Measurements from ENCODE around the gene TRIM46. TPM values are rescaled to one million over a fixed set of nuclear protein-coding genes. Genes with fewer than 3 reads are reported as not detected.

The TRIM46 gene
- total RNA-seq, 1 experiment from 2014 or later = 18.4 TPM

GRCh38 chr1:155177192-155177917 is 3.7 kb downstream of the TRIM46 start:
- no peak overlapping the region for H3K9ac ChIP-seq (ENCODE audit: extremely low read depth, insufficient read length, low read length)
- peaks cover 37 to 52% (median 49%) of the 10 kb centered on the region in 3 experiments for H3K36me3 Mint-ChIP-seq (ENCODE audit: insufficient read depth in 1 of 3, low read depth in 3 of 3)
- no peak overlapping the region for H2BK12ac ChIP-seq (ENCODE audit: insufficient read length, low read depth, low read length)
- H3K79me1 ChIP-seq (ENCODE audit: insufficient read depth, low read depth, low read length, poor library complexity, severe bottlenecking) = no peaks in the 10 kb centered on the region
- H3K56ac ChIP-seq (ENCODE audit: insufficient read length, low read depth, low read length) = no peak overlapping the region
- peaks cover 16% of the 10 kb centered on the region for H3K23me2 ChIP-seq (ENCODE audit: insufficient read length, low read depth, low read length, poor library complexity, severe bottlenecking)
- H3K4ac ChIP-seq (ENCODE audit: low read depth, low read length) = no peak overlapping the region
- H3K4me1 ChIP-seq (ENCODE audit: insufficient read depth, low read length) = no peaks in the 10 kb centered on the region
- DNase-seq = no peak
- no CpG with 5 or more reads among the region's 11 CpGs for WGBS (ENCODE audit: extremely low coverage, insufficient read length, low lambda C conversion rate)
- H3T11ph ChIP-seq (ENCODE audit: low read length) = no peak overlapping the region
- H4K5ac ChIP-seq (ENCODE audit: insufficient read length, low read depth, low read length) = no peak overlapping the region
- H3K4me1 Mint-ChIP-seq = peaks cover 17 to 31% of the 10 kb centered on the region in 2 experiments
- H3K27me3 Mint-ChIP-seq (ENCODE audit: low read depth) = no peaks in the 10 kb centered on the region; the same call in none of the 2 replicates
- H2AFZ ChIP-seq (ENCODE audit: low read length) = no peak overlapping the region
- no peak overlapping the region for H2AK5ac ChIP-seq (ENCODE audit: insufficient read length, low read length)
- H3K18ac ChIP-seq (ENCODE audit: insufficient read length, low read depth, low read length) = no peak overlapping the region
- H4K91ac ChIP-seq (ENCODE audit: insufficient read length, low read depth, low read length) = no peak overlapping the region
- no peak overlapping the region for H3K27ac Mint-ChIP-seq
- TF ChIP-seq CTCF (conservative IDR thresholded peaks at IDR 0.05) = no peak
- no peak overlapping the region for H3K14ac ChIP-seq (ENCODE audit: insufficient read depth, low read length)
- no peaks in the 10 kb centered on the region for H3K27me3 ChIP-seq (ENCODE audit: insufficient read depth, low read length)
- no peak overlapping the region for H3K27ac ChIP-seq (ENCODE audit: insufficient read length, low read depth, low read length)
- no peak overlapping the region for H4K8ac ChIP-seq (replicated peaks; ENCODE audit: insufficient read length, low read depth, low read length)
- no peak overlapping the region for H3K23ac ChIP-seq (ENCODE audit: insufficient read length, low read depth, low read length)
- no peaks in the 10 kb centered on the region for H3K9me3 Mint-ChIP-seq
- no peaks in the 10 kb centered on the region for H4K20me1 ChIP-seq (ENCODE audit: control insufficient read depth, insufficient read depth, insufficient read length)
- H2BK20ac ChIP-seq (ENCODE audit: low read depth, low read length, poor library complexity, severe bottlenecking) = no peak overlapping the region
- no peak overlapping the region for H3K4me2 ChIP-seq (ENCODE audit: insufficient read depth, insufficient read length, low read length)
- no peak overlapping the region; a peak in 1 of 5 replicates for H3K4me3 Mint-ChIP-seq
- no peaks in the 10 kb centered on the region; the same call in 1 of the 2 replicates for H3K79me2 ChIP-seq (ENCODE audit: insufficient read depth, low read length)
- H2BK15ac ChIP-seq (ENCODE audit: low read depth, low read length) = no peak overlapping the region
- no peak overlapping the region for H2BK120ac ChIP-seq (ENCODE audit: low read depth, low read length, poor library complexity, severe bottlenecking)
- no peaks in the 10 kb centered on the region for H3K9me3 ChIP-seq (ENCODE audit: control insufficient read depth, low read depth, low read length)
- H2BK5ac ChIP-seq (ENCODE audit: insufficient read length, low read length) = no peak overlapping the region

Data from H9 (cell line).